Measurements from ENCODE around the gene C20orf204. TPM values are rescaled to one million over a fixed set of nuclear protein-coding genes. Genes with fewer than 3 reads are reported as not detected.
A peak's percentile ranks its signal among the peaks of the same experiment; 100 is the strongest.

C20orf204 gene
- total RNA-seq, 2 donors from 2014 or later = 2.4 to 6.3 TPM

GRCh38 chr20:64071341-64072332, 35.7 kb downstream of the C20orf204 start:
- no peak for DNase-seq (ENCODE audit: low spot score)
- no peak for ATAC-seq
- Mint-ChIP-seq H3K36me3 (no peaks in the 10 kb centered on the region), H3K4me3 (no peak overlapping the region), H3K9me3 (no peaks in the 10 kb centered on the region), H3K27ac (peak overlapping the region in 1 of 2 donors; percentile 66), H3K4me1 (ENCODE audit: low read depth in 2 of 2) (peaks cover 8 to 12% of the 10 kb centered on the region in 2 donors), H3K27me3 (no peaks in the 10 kb centered on the region)

- no peak for DNase-seq (ENCODE audit: low spot score)
- H3K4me3 Mint-ChIP-seq = no peak overlapping the region
- no peaks in the 10 kb centered on the region for H3K27me3 Mint-ChIP-seq
- H3K36me3 Mint-ChIP-seq = no peaks in the 10 kb centered on the region
- H3K4me1 Mint-ChIP-seq (ENCODE audit: low read depth in 2 of 2) = peaks cover under 1 to 7% of the 10 kb centered on the region in 2 donors
- H3K9me3 Mint-ChIP-seq = no peaks in the 10 kb centered on the region
- H3K27ac Mint-ChIP-seq = peak overlapping the region in 1 of 2 donors; percentile 66
- ATAC-seq = no peak
Observed at GRCh38 chr20:64072498-64073063, 36.6 kb downstream of the C20orf204 start.

- Mint-ChIP-seq H3K36me3 (no peaks in the 10 kb centered on the region), H3K9me3 (no peaks in the 10 kb centered on the region), H3K4me3 (no peak overlapping the region), H3K27ac (no peak overlapping the region), H3K27me3 (no peaks in the 10 kb centered on the region), H3K4me1 (ENCODE audit: low read depth in 2 of 2) (peaks cover 5 to 7% of the 10 kb centered on the region in 2 donors)
- DNase-seq (ENCODE audit: low spot score) = no peak
- ATAC-seq = no peak
Observed at GRCh38 chr20:64073476-64074183, 37.6 kb downstream of the C20orf204 start.

- H3K36me3 Mint-ChIP-seq = no peaks in the 10 kb centered on the region
- H3K27ac Mint-ChIP-seq = no peak overlapping the region
- no peak overlapping the region for H3K4me3 Mint-ChIP-seq
- H3K4me1 Mint-ChIP-seq (ENCODE audit: low read depth in 2 of 2) = peaks cover 5 to 11% of the 10 kb centered on the region in 2 donors
- ATAC-seq = no peak
- H3K9me3 Mint-ChIP-seq = no peaks in the 10 kb centered on the region
- no peak for DNase-seq (ENCODE audit: low spot score)
- H3K27me3 Mint-ChIP-seq = no peaks in the 10 kb centered on the region
Observed at GRCh38 chr20:64074184-64074789, 38.3 kb downstream of the C20orf204 start.

- no peak for ATAC-seq
- Mint-ChIP-seq H3K27ac (no peak overlapping the region), H3K36me3 (no peaks in the 10 kb centered on the region)
Observed at GRCh38 chr20:64074963-64075362, 39.0 kb downstream of the C20orf204 start.

GRCh38 chr20:64075556-64075955, 39.6 kb downstream of the C20orf204 start:
- no peak overlapping the region for H3K4me3 Mint-ChIP-seq
- DNase-seq (ENCODE audit: low spot score) = no peak
- peak overlapping the region in 1 of 2 donors; percentile 23 for H3K27ac Mint-ChIP-seq
- no peak for ATAC-seq
- H3K9me3 Mint-ChIP-seq = no peaks in the 10 kb centered on the region
- no peaks in the 10 kb centered on the region for H3K27me3 Mint-ChIP-seq
- H3K36me3 Mint-ChIP-seq = no peaks in the 10 kb centered on the region
- peaks cover 5 to 13% of the 10 kb centered on the region in 2 donors for H3K4me1 Mint-ChIP-seq (ENCODE audit: low read depth in 2 of 2)

More at GRCh38 chr20:64074963-64075362, 39.0 kb downstream of the C20orf204 start:
- Mint-ChIP-seq H3K4me3 (no peak overlapping the region), H3K27me3 (no peaks in the 10 kb centered on the region), H3K9me3 (no peaks in the 10 kb centered on the region), H3K4me1 (ENCODE audit: low read depth in 2 of 2) (peaks cover 5 to 11% of the 10 kb centered on the region in 2 donors)
- no peak for DNase-seq (ENCODE audit: low spot score)

- H3K27ac Mint-ChIP-seq = peak overlapping the region; percentile 71 to 84
- no peaks in the 10 kb centered on the region for H3K9me3 Mint-ChIP-seq
- no peak overlapping the region for H3K4me3 Mint-ChIP-seq
- H3K27me3 Mint-ChIP-seq = no peaks in the 10 kb centered on the region
- ATAC-seq = no peak
- DNase-seq (ENCODE audit: low spot score) = no peak
- no peaks in the 10 kb centered on the region for H3K36me3 Mint-ChIP-seq
- peaks cover 5 to 13% of the 10 kb centered on the region in 2 donors for H3K4me1 Mint-ChIP-seq (ENCODE audit: low read depth in 2 of 2)
Observed at GRCh38 chr20:64076061-64076997, 40.3 kb downstream of the C20orf204 start.

- H3K27me3 Mint-ChIP-seq = no peaks in the 10 kb centered on the region
- ATAC-seq = peak in 1 of 2 donors; percentile 21
- H3K4me3 Mint-ChIP-seq = peak overlapping the region; percentile 82
- no peaks in the 10 kb centered on the region for H3K9me3 Mint-ChIP-seq
- no peaks in the 10 kb centered on the region for H3K36me3 Mint-ChIP-seq
- H3K27ac Mint-ChIP-seq = peak overlapping the region; percentile 71 to 84
- no peak for DNase-seq (ENCODE audit: low spot score)
- peaks cover 10 to 19% of the 10 kb centered on the region in 2 donors for H3K4me1 Mint-ChIP-seq (ENCODE audit: low read depth in 2 of 2)
Observed at GRCh38 chr20:64077094-64077493, 41.1 kb downstream of the C20orf204 start.

- H3K36me3 Mint-ChIP-seq = no peaks in the 10 kb centered on the region
- peak overlapping the region; percentile 71 to 84 for H3K27ac Mint-ChIP-seq
- DNase-seq (ENCODE audit: low spot score) = no peak
- peak overlapping the region; percentile 82 for H3K4me3 Mint-ChIP-seq
- peaks cover 11 to 19% of the 10 kb centered on the region in 2 donors for H3K4me1 Mint-ChIP-seq (ENCODE audit: low read depth in 2 of 2)
- no peaks in the 10 kb centered on the region for H3K27me3 Mint-ChIP-seq
- ATAC-seq = no peak
- H3K9me3 Mint-ChIP-seq = no peaks in the 10 kb centered on the region
Observed at GRCh38 chr20:64077541-64077875, 41.5 kb downstream of the C20orf204 start.

GRCh38 chr20:64077876-64078551, 42.0 kb downstream of the C20orf204 start:
- DNase-seq (ENCODE audit: low spot score) (no peak), ATAC-seq (peak in 1 of 2 donors; percentile 41)
- Mint-ChIP-seq H3K4me3 (peak overlapping the region; percentile 82), H3K27me3 (no peaks in the 10 kb centered on the region), H3K9me3 (no peaks in the 10 kb centered on the region), H3K27ac (peak overlapping the region; percentile 71 to 84), H3K36me3 (no peaks in the 10 kb centered on the region), H3K4me1 (ENCODE audit: low read depth in 2 of 2) (peaks cover 11 to 24% of the 10 kb centered on the region in 2 donors)

- ATAC-seq = no peak
- Mint-ChIP-seq H3K27ac (peak overlapping the region; percentile 68 to 71), H3K36me3 (no peaks in the 10 kb centered on the region), H3K9me3 (no peaks in the 10 kb centered on the region), H3K4me1 (ENCODE audit: low read depth in 2 of 2) (peaks cover 11 to 27% of the 10 kb centered on the region in 2 donors), H3K4me3 (peak overlapping the region; percentile 82), H3K27me3 (no peaks in the 10 kb centered on the region)
- DNase-seq (ENCODE audit: low spot score) = no peak
Observed at GRCh38 chr20:64078934-64079272, 42.9 kb downstream of the C20orf204 start.

GRCh38 chr20:64079273-64080012, 43.5 kb downstream of the C20orf204 start, which contains the start of gene RGS19:
Gene RGS19, minus strand, starts transcription at chr20:64079518. Its CDS starts 2,632 bp downstream, at chr20:64076886.
- peak; percentile 86 for DNase-seq (ENCODE audit: low spot score)
- peak within 1 kb of the TSS; percentile 82 for H3K4me3 Mint-ChIP-seq
- peaks cover 14 to 30% of the 10 kb centered on the region in 2 donors for H3K4me1 Mint-ChIP-seq (ENCODE audit: low read depth in 2 of 2)
- H3K36me3 Mint-ChIP-seq = no peaks in the 10 kb centered on the region
- no peaks in the 10 kb centered on the region for H3K9me3 Mint-ChIP-seq
- peaks cover 3 to 4% of the 10 kb centered on the region in 2 donors for H3K27me3 Mint-ChIP-seq
- ATAC-seq = peak; percentile 76 to 81
- H3K27ac Mint-ChIP-seq = peak within 1 kb of the TSS; percentile 68 to 71
